NCI-H69 (cell line): ENCODE data around the gene TBC1D2B.

Source experiments
- DNase-seq: peaks from one replicate; lab custom pipeline; 2025; lab: John Stamatoyannopoulos, UW

The TBC1D2B gene

GRCh38 chr15:78033864-78034263 lies 43.6 kb downstream of the TBC1D2B start:
- peak; percentile 89 for DNase-seq

GRCh38 chr15:78032671-78033070 lies 44.8 kb downstream of the TBC1D2B start:
- no peak for DNase-seq

GRCh38 chr15:78024883-78025282 lies 52.6 kb downstream of the TBC1D2B start:
- DNase-seq, result peak; percentile 4

- DNase-seq, result no peak
Measured at GRCh38 chr15:78024519-78024870, 53.0 kb downstream of the TBC1D2B start.

GRCh38 chr15:78023865-78024518 lies 53.5 kb downstream of the TBC1D2B start:
- DNase-seq, result no peak

- no peak for DNase-seq
Measured at GRCh38 chr15:78023081-78023665, 54.3 kb downstream of the TBC1D2B start.

- DNase-seq, result no peak
Measured at GRCh38 chr15:78021761-78022160, 55.8 kb downstream of the TBC1D2B start.

- DNase-seq, result no peak
Measured at GRCh38 chr15:78020007-78020406, 57.5 kb downstream of the TBC1D2B start.

- DNase-seq, result no peak
Measured at GRCh38 chr15:78018946-78019644, 58.4 kb downstream of the TBC1D2B start.

- no peak for DNase-seq
Measured at GRCh38 chr15:78018445-78018844, 59.1 kb downstream of the TBC1D2B start.

GRCh38 chr15:78016860-78017259 lies 60.7 kb downstream of the TBC1D2B start:
- no peak for DNase-seq

GRCh38 chr15:78012643-78013077 lies 64.9 kb downstream of the TBC1D2B start:
- no peak for DNase-seq

GRCh38 chr15:78010067-78010466 lies 67.4 kb downstream of the TBC1D2B start:
- DNase-seq, result no peak

- no peak for DNase-seq
Measured at GRCh38 chr15:78007964-78008886, 69.3 kb downstream of the TBC1D2B start.

GRCh38 chr15:78007211-78007931 lies 70.1 kb downstream of the TBC1D2B start:
- DNase-seq, result no peak

GRCh38 chr15:78006567-78007205 lies 70.8 kb downstream of the TBC1D2B start:
- peak; percentile 26 for DNase-seq

- DNase-seq, result peak; percentile 86
Measured at GRCh38 chr15:78004919-78005634, 72.4 kb downstream of the TBC1D2B start.

- DNase-seq, result peak; percentile 68
Measured at GRCh38 chr15:78004222-78004727, 73.2 kb downstream of the TBC1D2B start.

GRCh38 chr15:78003539-78004008 lies 73.9 kb downstream of the TBC1D2B start:
- DNase-seq, result peak; percentile 96

GRCh38 chr15:78002996-78003395 lies 74.5 kb downstream of the TBC1D2B start:
- peak; percentile 57 for DNase-seq
